Activated T-cell treated with anti-CD3 and anti-CD28 coated beads for 24 hours (primary cell): Measurements from ENCODE around the gene PCSK6.
"Not testable (repeated sequence)": the region's sequence is repeated elsewhere in the genome, so short reads cannot be mapped to it uniquely, and the experiment has no call there.

Source experiments
- DNase-seq: peaks from one replicate; pipeline ENCODE4 v3.0.0-alpha.2; 2020; ENCODE audit warnings: low read depth

Gene PCSK6

GRCh38 chr15:101429646-101430045 lies 59.9 kb downstream of the PCSK6 start:
- DNase-seq: no peak

- no peak for DNase-seq
Observed at GRCh38 chr15:101429191-101429590, 60.3 kb downstream of the PCSK6 start.

DNA sequence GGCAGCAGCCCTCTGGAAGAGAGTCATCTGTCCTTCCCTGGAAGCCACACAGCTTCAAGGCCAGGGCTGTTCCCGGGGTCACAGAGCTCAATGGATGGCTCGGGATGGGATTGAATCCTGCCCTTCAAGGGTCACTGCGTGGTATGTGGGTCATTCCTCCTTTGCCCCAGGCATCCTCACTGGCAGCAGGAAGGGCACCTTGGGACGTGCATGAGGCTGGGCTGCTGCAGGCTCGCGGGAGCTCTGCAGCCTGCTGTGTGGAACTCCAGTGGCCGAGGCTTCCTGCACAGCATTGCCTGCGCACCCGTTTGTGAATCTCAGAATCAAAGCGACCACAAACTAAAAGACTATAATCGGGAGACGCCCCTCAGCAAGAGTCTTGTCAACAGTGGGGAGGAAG lies 60.7 kb downstream of the PCSK6 start:
- DNase-seq: no peak

DNA sequence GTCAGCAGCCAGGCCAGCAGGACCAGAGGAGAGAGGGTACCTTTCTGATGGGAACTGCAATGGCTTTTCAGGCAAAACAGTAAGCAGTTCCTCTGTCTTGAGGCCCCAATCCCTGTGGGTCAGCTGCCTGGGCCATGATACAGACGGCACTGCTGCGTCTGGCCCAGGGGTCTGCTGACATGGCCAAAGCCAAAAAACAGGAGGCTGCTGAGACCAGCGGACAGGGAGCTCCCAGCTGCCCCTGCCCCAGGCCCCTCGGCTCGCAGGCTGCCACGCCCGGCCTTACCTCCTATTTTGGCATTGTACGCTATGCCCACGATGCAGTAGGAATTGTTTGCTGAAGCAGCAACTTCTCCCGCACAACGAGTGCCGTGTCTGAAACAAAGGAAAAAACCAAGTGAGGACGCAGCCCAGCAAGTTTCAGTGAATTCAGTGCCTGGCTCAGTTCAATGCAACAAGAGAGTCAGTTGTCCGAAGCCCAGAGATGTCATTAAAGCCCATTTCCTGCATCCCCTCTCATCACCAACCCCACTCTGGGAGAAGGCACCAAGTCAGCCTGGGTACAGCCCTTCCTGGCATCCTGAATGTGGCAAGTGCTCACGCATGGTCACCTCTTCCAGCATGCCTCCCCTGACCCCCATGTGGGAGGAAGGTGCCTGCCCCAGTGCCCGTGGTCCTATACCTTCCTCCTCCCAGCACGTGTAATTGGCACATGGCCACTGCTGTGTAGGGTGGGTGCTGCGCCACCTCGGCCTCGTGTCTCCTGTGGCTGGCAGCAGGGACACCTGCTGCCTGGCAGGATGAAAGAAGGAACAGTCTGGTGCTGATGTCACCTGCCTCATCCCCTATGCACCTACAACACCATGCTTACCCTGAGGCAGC lies 61.7 kb downstream of the PCSK6 start:
- DNase-seq: no peak

GRCh38 chr15:101426761-101427333 lies 62.7 kb downstream of the PCSK6 start:
- DNase-seq: no peak

DNA sequence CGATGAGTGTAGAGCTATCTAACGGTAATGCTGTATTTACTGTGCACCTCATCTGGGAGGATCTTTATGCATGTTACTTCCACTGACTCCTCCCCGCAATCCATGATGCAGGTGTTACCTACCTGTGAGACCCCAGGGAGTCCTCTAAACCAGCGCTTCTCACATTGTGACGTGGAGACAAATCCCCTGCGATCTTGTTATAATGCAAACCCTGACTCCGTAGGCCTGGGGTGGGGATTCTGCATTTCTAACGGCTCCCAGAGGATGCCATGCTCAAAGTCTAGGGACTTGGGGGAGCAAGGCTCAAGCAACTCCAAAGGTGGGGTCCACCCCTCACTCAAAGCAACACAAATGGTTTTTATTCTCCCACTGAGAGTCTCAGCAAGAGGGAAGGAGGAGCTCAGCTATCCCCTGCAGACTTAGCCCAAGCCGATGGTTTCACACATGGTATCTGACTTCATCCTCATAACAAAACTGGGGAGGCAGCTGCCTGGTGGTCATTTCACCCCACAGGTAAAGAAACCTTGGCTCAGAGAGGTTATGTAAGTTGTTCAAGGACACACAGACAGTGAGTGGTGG lies 63.6 kb downstream of the PCSK6 start:
- DNase-seq: no peak

DNA sequence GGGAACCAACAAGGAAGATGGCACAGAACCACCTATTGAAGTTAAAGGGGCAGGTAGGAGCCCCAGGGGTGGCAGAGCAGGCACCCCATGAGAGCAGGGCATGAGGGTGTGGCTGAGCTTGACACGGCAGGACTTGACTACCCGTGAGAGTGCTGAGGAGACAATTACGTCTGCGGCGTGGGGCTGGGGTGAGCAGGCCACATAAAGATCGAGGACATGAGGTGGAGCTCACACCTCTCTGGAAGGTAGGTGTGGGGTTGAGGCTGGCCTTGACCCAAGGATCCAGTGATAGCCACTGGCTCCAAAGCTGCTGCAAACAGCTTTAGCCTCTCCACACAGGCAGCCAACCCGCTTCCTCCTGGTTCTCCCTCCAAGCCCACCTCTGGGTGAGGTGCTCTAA lies 64.5 kb downstream of the PCSK6 start:
- no peak for DNase-seq

DNA sequence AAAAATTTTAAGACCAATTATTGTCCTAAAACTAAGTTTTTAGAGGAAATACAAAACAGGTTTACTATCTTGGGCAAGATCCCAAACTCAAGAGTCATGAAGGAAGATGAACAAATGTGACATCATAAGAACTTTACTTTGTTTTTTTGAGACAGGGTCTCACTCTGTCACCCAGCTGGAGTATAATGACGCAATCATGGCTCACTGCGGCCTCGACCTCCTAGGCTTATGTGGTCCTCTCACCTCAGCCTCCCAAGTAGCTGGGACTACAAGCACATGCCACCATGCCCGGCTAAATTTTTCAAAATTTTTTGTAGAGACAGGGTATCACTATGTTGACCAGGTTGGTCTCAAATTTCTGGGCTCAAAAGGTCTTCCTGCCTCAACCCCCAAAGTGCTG lies 69.3 kb downstream of the PCSK6 start:
- DNase-seq: no peak

DNA sequence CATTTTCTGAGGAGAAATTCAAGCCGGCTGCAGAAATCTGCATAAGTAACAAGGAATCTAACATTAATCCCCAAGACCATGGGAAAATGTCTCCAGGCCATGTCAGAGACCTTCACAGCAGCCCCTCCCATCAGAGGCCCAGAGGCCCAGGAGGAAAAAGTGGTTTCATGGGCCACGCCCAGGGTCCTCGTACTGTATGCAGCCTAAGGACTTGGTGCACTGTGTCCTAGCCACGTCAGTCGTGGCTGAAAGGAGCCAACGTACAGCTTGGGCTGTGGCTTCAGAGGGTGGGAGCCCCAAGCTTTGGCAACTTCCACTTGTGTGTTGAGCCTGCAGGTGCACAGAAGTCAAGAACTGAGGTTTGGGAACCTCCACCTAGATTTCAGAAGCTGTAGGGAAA lies 73.0 kb downstream of the PCSK6 start:
- not testable (repeated sequence) for DNase-seq

DNA sequence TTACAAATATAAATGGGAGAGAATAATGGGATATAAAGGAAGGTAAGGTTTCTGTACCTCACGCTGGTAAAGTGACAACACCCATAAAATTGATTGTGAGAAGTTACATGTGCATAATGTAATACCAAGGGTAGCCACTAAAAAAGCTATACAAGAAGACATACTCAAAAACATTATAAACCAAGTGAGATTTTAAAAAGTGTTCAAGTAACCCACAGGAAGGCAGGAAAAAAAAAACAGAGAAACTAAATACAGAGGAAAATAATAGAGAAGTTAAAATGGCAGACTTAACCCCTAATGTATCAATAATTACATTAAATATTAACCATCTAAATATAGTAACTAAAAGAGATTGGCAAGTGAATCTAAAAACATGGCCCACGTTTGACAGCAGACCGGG lies 76.3 kb downstream of the PCSK6 start:
- no peak for DNase-seq

DNA sequence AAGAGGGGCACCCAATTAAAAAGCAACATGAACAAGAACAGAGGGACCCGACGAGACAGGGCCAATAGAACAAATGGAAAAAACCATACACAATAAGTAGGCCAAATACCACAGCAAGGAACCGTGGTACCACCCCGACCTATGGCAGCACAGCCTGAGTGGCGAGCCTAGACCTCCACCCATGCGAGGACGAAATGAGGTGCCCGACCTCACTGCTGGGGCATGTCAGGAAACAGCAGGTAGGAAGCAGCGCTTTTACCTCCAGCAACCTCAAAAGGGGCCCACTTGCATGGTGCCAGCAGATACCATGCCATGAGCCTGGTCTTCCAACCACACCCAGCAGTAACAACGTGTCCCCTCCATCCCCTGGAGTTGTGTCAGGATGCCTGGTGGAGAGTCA lies 77.9 kb downstream of the PCSK6 start:
- no peak for DNase-seq

DNA sequence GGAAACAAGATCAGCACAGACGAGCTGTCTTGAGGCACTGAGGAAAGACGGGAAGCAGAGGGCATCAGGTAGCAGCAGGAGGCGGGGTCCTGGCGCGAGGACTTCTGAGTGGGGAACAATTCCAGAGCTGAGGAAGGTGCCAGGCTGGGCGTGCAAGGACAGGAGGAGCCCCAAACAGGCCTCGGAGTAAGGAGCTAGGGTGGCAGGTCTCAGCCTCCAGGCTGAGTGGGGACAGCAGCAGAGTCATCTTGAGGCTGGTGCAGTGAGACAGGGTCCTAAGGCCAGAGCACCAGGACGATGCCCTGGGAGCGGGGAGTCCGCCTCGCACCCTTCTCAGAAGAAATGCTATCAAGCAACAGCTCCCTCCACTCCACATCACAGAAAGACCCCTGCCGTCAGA lies 78.4 kb downstream of the PCSK6 start:
- no peak for DNase-seq

GRCh38 chr15:101410612-101411011 lies 78.9 kb downstream of the PCSK6 start:
- DNase-seq: no peak

DNA sequence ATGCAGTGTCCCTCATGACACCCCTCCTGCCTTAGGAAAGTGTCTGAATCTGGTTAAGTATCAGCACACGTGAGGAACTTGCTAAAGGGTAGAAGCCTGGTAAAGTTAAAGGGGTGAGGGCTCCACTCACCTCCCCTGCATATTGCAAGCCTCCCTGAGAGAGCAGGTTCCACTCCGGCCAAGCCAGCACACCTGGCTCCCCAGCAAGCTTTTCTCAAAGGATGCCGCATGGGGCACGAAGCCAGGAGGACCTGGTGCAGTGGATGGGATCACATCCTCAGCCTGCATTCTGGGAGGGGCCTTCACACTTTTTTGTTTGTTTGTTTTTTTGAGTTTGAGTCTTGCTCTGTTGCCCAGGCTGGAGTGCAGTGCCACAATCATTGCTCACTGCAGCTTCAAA lies 79.9 kb downstream of the PCSK6 start:
- no peak for DNase-seq

- DNase-seq: no peak
Observed at GRCh38 chr15:101407966-101408775, 81.3 kb downstream of the PCSK6 start.

DNA sequence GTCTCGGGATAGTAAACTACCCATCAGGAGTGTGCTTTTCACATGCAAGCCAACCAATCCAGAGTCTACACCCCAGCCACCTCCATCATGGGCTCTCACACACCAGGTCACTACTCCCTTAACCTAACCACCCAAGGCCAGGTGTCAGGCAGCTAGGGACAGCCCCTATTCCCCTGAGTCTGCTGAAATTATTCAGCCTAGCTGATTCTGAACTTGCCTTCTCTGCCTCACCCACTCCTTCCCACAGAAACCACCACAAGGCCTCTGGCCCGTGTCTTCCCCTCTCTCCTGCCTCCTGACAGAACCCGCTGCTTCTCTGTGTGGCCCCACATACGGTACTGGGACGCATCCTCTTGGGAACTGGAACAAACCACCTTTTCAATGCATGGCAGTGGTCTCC lies 82.1 kb downstream of the PCSK6 start:
- DNase-seq: no peak

DNA sequence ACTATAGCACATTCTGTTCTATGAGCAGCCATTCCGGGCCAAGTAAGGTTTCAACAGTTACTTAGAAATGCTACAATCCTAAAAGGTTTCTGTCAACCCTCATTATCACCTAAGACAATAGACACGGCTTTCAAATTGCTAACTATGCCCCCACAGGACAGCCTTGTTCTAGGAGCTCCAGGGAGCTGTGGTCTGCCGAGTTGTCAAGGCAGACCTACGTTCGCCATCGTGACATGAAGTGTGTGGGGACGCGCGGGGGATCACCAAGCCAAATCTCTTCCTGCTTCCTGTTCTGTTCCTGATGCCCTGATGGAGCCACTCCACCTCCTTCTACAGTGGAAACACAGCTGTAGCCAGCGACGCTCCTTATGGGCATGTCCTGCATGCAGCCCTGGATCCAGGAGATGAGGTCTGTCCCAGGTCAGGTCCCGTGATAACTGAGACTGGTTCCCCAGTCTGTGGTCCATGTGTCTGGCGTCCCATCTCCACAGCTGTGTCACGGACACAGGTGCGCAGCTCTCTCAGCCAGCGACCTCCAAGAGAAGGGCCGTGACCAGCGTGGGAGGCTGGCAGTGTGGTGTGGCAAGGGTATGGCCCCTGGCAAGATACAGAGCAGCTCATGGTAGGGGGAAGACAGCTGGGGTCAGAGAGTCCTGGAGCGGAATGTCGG lies 82.8 kb downstream of the PCSK6 start:
- no peak for DNase-seq

GRCh38 chr15:101406036-101406435 lies 83.5 kb downstream of the PCSK6 start:
- no peak for DNase-seq

GRCh38 chr15:101404245-101404644 lies 85.3 kb downstream of the PCSK6 start:
- DNase-seq: no peak

- not testable (repeated sequence) for DNase-seq
Observed at GRCh38 chr15:101402883-101403282, 86.6 kb downstream of the PCSK6 start.

DNA sequence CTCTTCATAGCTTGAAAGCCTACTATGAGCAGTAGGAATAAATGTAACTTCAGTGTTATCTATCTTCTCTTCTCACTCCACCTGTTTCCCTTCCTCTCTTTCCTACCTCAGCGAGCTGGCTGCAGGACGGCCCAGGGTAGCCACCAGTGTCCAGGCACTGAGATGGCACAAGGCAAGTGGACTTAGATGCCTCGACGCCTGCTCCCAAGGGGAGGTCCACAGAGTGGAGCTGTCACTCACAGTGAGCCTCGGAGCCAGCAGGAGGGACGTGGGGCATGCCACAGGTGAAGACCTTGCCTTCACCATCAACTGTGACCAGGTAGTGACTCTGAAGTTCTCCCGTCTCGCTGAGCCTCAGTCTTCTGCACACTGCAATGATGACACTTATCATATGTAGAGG lies 88.2 kb downstream of the PCSK6 start:
- DNase-seq: no peak

DNA sequence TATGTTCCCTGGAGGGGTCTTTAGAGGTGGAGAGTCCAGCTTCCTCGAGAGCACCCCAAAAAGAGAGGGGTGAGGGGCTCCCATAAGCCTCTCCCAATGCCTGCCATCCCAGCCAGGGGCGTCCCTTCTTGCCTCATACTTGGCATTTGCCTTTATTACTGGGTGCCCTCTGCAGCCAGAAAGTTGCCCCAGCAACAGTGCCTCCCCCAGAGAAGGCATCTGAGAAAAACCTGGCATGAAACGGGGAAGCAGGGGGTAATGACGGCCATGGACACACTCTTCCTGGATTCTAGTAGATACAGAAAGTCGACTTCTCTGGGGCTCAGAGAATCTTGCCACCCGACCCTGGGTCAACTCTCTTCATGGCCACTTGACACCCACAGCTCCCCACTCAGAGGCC lies 90.1 kb downstream of the PCSK6 start:
- no peak for DNase-seq
